ENCODE measurements around the gene FOXR2. TPM values are rescaled to one million over a fixed set of nuclear protein-coding genes. Genes with fewer than 3 reads are reported as not detected.

FOXR2 gene
- not detected for total RNA-seq

GRCh38 chrX:55623100-55623499, at the start of gene FOXR2:
Gene FOXR2, plus strand, starts transcription at chrX:55623400. Its CDS starts 312 bp downstream, at chrX:55623712.

Small RNA genes within 50 kb of the gene (small RNA-seq; reads per million reads assigned to genes)
- 0 reads per million in 2 donors for gene RF00019

Other genes with a start within 250 kb of the FOXR2 start
- gene MAGEH1, start 171.3 kb upstream of the FOXR2 start, total RNA-seq: 10 to 100 TPM; 17.2 to 22.6 TPM
- 1 to 10 TPM; 4.3 to 7.9 TPM for gene USP51, start 133.6 kb upstream of the FOXR2 start, total RNA-seq
- 10 to 100 TPM; 16.2 to 18.3 TPM for gene RRAGB, start 94.3 kb downstream of the FOXR2 start, total RNA-seq